GM18520 (cell line): ENCODE data around the gene PCDHGA2.
"Not testable (repeated sequence)": the region's sequence is repeated elsewhere in the genome, so short reads cannot be mapped to it uniquely, and the experiment has no call there.

ENCODE experiments used
- ATAC-seq: cut with Tn5 transposase; IDR thresholded peaks from one replicate; pipeline ENCODE4 v1.9.1; 2021; ENCODE audit not compliant: unreplicated experiment

PCDHGA2 gene

GRCh38 chr5:141346017-141346416 lies 7.5 kb downstream of the PCDHGA2 start:
- not testable (repeated sequence) for ATAC-seq

GRCh38 chr5:141349917-141350619 lies 11.5 kb downstream of the PCDHGA2 start, which contains the start of gene PCDHGB1:
Gene PCDHGB1 (plus strand): TSS chr5:141350099. CDS start chr5:141350261, 162 bp downstream.
- ATAC-seq: no peak

DNA sequence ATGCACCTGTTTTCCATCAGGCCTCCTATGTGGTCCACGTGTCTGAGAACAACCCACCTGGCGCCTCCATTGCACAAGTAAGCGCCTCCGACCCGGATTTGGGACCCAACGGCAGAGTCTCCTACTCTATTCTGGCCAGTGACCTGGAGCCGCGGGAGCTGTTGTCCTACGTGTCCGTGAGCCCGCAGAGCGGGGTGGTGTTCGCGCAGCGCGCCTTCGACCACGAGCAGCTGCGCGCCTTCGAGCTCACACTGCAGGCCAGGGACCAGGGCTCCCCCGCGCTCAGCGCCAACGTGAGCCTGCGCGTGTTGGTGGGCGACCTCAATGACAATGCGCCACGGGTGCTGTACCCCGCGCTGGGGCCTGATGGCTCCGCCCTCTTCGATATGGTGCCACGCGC lies 13.0 kb downstream of the PCDHGA2 start:
- ATAC-seq: no peak

- ATAC-seq: no peak
Measured at GRCh38 chr5:141354900-141355469, 16.4 kb downstream of the PCDHGA2 start, which contains the start of gene PCDHGA4. Gene PCDHGA4 (plus strand): TSS chr5:141355021. CDS start chr5:141355108, 87 bp downstream.

GRCh38 chr5:141355641-141356040 lies 17.1 kb downstream of the PCDHGA2 start:
- ATAC-seq: no peak

DNA sequence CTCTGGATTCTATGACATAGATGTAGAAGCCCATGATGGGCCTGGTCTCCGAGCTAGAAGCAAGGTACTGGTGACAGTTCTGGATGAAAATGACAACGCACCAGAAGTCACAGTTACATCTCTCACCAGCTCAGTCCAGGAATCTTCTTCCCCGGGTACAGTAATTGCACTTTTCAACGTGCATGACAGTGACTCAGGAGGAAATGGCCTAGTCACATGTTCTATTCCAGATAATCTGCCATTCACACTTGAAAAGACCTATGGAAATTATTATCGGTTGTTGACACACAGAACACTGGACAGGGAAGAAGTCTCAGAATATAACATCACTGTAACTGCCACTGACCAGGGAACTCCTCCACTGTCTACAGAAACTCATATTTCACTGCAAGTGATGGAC lies 17.6 kb downstream of the PCDHGA2 start:
- no peak for ATAC-seq

- no peak for ATAC-seq
Measured at GRCh38 chr5:141356950-141357349, 18.4 kb downstream of the PCDHGA2 start.

- ATAC-seq: no peak
Measured at GRCh38 chr5:141359790-141360426, 21.3 kb downstream of the PCDHGA2 start, which contains the start of gene PCDHGB2. Gene PCDHGB2 (plus strand): TSS chr5:141359994. CDS start chr5:141360136, 142 bp downstream.

- no peak for ATAC-seq
Measured at GRCh38 chr5:141360685-141361084, 22.1 kb downstream of the PCDHGA2 start.

DNA sequence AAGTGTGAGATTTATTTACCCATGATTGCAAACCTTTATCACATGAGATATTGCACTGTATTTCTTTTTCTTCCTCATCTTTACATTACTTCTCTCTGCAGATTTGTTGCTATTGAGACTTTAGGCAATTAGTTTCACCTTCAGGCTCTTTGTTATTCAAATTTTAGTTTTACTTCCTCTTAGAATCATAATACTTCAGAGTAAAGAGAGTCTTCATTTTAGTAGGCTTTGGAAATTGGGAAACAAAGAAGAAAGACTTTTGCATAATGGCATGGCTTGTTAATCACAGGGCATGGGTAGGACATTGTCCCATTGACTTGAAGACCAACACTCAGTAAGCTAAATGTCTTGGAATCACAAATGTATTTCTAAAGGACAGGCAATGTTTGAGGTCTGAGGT lies 24.2 kb downstream of the PCDHGA2 start:
- no peak for ATAC-seq

- no peak for ATAC-seq
Measured at GRCh38 chr5:141363952-141364660, 25.5 kb downstream of the PCDHGA2 start, which contains the start of gene PCDHGA5. Gene PCDHGA5 (plus strand): TSS chr5:141364162. CDS start chr5:141364331, 169 bp downstream.

DNA sequence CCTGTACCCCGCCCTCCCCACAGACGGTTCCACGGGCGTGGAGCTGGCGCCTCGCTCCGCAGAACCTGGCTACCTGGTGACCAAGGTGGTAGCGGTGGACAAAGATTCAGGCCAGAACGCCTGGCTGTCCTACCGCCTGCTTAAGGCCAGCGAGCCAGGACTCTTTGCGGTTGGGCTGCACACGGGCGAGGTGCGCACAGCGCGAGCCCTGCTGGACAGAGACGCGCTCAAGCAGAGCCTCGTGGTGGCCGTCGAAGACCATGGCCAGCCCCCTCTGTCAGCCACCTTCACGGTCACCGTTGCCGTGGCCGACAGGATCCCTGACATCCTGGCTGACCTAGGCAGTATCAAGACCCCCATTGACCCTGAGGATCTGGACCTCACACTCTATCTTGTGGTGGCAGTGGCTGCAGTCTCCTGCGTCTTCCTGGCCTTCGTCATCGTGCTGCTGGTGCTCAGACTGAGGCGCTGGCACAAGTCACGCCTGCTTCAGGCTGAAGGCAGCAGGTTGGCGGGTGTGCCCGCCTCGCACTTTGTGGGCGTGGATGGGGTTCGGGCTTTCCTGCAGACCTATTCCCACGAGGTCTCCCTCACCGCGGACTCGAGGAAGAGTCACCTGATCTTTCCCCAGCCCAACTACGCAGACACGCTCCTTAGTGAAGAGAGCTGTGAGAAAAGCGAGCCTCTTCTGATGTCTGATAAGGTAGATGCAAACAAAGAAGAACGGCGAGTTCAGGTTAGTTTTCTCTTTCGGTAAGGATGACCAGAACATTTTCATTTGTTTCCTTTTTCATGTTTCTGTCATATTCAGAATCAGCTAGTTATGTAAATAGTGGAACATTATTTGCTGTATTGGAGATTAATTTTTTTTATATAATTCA lies 27.7 kb downstream of the PCDHGA2 start:
- ATAC-seq: no peak

- no peak for ATAC-seq
Measured at GRCh38 chr5:141369994-141370848, 31.7 kb downstream of the PCDHGA2 start, which contains the start of gene PCDHGB3. Gene PCDHGB3 (plus strand): TSS chr5:141370242. CDS start chr5:141370395, 153 bp downstream.

DNA sequence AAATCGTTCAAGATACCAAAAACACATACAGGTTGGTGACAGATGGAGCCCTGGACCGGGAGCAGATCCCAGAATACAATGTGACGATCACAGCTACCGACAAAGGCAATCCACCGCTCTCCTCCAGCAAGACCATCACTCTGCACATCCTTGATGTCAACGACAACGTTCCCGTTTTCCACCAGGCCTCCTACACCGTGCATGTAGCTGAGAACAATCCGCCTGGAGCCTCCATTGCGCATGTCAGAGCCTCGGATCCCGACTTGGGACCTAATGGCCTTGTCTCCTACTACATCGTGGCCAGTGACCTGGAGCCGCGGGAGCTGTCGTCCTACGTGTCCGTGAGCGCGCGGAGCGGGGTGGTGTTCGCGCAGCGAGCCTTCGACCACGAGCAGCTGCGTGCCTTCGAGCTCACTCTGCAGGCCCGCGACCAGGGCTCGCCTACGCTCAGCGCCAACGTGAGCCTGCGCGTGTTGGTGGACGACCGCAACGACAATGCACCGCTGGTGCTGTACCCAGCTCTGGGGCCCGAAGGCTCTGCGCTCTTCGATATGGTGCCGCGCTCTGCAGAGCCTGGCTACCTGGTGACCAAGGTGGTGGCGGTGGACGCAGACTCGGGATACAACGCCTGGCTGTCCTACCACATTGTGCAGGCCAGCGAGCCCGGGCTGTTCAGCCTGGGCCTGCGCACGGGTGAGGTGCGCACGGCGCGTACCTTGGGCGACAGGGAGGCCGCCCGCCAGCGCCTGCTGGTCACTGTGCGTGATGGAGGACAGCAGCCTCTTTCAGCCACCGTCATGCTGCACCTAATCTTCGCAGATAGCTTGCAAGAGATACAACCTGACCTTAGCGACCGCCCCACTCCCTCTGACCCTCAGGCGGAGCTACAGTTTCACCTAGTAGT lies 33.3 kb downstream of the PCDHGA2 start:
- no peak for ATAC-seq

DNA sequence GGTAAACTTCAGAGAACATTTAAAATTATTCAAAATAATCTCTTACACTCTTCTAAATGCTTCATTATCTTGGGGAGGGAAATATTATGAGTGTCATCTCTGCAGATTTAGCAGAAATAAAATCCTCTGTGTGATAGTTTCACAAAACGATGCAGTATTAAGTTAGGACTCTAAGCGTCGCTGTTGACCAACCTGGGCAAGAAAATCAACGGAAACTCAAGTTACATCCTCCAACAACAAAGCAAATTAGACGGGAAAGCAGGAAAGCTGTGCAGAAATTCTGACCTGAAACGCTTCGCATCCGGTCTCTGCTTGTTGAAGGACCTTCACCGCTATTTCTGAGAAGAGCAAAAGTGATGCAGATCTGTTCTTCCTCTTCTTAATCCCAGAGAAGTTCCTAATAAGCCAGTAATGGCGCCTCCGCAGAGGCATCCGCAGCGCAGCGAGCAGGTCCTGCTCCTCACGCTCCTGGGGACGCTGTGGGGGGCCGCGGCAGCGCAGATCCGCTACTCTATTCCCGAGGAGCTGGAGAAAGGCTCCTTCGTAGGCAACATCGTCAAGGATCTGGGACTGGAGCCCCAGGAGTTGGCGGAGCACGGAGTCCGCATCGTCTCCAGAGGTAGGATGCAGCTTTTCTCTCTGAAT lies 35.2 kb downstream of the PCDHGA2 start, which contains the start of gene PCDHGA6:
TSS of gene PCDHGA6 (plus strand) at position 219 of the 645 bp plus-strand sequence. CDS start at position 412, 193 bp downstream.
- no peak for ATAC-seq

DNA sequence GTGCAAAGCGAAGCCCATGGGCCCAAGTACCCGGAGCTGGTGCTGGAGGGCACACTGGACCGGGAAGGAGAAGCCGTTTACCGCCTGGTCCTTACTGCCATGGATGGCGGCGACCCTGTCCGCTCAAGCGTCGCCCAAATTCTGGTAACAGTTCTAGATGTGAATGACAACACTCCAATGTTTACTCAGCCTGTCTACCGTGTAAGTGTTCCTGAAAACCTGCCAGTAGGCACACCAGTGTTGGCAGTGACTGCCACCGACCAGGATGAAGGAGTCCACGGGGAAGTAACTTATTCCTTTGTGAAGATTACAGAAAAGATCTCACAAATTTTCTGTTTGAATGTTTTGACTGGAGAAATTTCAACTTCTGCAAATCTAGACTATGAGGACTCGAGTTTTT lies 36.1 kb downstream of the PCDHGA2 start:
- no peak for ATAC-seq

GRCh38 chr5:141375444-141376155 lies 37.0 kb downstream of the PCDHGA2 start:
- ATAC-seq: not testable (repeated sequence)
